MM.1S (cell line): Measurements from ENCODE around the gene COL13A1.

Source experiments
- CTCF ChIP-seq: fragments of 300-600 bp; sonication (generic); IDR thresholded peaks from 2 replicates; pipeline ENCODE4 v1.5.1; 2016; ENCODE audit warnings: antibody characterized with exemption, low read length, mixed read lengths
- EZH2 ChIP-seq: fragments of 300-600 bp; sonication (generic); optimal IDR thresholded peaks from 2 replicates; pipeline ENCODE3; 2017; ENCODE audit warnings: low read depth, mild to moderate bottlenecking, antibody characterized with exemption, low read length, mixed read lengths
- EZH2phosphoT487 ChIP-seq: fragments of 300-600 bp; sonication (generic); IDR thresholded peaks from 2 replicates; pipeline ENCODE4 v1.6.1; 2018; ENCODE audit warnings: antibody characterized with exemption, low read length

GRCh38 chr10:69862882-69863530 is 61.3 kb downstream of the COL13A1 start:
- TF ChIP-seq CTCF, result no peak
- no peak for TF ChIP-seq EZH2
- no peak for TF ChIP-seq EZH2phosphoT487
